Measurements from ENCODE around the gene NYAP2. TPM values are rescaled to one million over a fixed set of nuclear protein-coding genes. Genes with fewer than 3 reads are reported as not detected.

The NYAP2 gene
- total RNA-seq, 3 donors from 2014 or later, result 0.11 TPM; not detected in 2

DNA sequence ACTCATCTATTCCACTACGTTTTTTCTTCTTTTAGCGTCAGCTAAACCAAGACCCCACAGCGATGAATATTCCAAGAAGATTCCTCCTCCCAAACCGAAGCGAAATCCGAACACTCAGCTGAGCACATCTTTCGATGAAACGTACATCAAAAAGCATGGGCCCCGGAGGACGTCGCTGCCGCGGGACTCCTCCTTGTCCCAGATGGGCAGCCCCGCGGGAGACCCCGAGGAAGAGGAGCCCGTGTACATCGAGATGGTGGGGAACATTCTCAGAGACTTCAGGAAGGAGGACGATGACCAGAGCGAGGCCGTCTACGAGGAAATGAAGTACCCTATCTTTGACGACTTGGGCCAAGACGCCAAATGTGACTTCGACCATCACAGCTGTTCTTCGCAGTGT lies 182.4 kb downstream of the NYAP2 start:
- Mint-ChIP-seq H3K4me3 (no peak overlapping the region), H3K27me3 (ENCODE audit: low read depth) (no peaks in the 10 kb centered on the region), H3K36me3 (ENCODE audit: insufficient read depth) (no peaks in the 10 kb centered on the region), H3K4me1 (ENCODE audit: low read depth) (no peaks in the 10 kb centered on the region), H3K9me3 (no peaks in the 10 kb centered on the region)
- no peak for DNase-seq
- no peak for ATAC-seq

DNA sequence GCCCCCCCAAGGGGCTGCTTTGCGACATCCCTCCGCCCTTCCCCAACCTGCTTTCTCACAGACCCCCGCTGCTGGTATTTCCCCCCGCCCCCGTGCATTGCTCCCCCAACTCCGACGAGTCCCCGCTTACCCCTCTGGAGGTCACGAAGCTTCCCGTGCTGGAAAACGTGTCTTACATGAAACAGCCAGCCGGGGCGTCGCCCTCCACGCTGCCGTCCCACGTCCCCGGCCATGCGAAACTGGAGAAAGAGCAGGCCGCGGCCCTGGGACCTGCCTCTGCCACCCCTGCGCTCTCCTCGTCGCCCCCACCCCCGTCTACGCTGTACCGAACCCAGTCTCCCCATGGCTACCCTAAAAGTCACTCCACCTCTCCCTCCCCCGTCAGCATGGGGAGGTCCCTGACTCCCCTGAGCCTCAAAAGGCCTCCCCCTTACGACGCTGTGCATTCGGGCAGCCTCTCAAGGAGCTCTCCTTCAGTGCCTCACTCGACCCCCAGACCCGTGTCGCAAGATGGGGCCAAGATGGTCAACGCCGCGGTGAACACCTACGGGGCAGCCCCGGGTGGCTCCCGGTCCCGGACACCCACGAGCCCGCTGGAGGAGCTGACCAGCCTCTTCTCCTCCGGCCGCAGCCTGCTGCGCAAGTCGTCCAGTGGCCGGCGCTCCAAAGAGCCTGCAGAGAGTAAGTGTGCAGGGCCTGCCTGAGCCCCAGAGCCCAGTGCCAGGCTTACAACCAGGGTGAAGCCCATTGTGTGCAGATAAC lies 183.0 kb downstream of the NYAP2 start:
- no peaks in the 10 kb centered on the region for H3K27me3 Mint-ChIP-seq (ENCODE audit: low read depth)
- H3K4me3 Mint-ChIP-seq, result no peak overlapping the region
- no peaks in the 10 kb centered on the region for H3K9me3 Mint-ChIP-seq
- no peaks in the 10 kb centered on the region for H3K36me3 Mint-ChIP-seq (ENCODE audit: insufficient read depth)
- ATAC-seq (no peak), DNase-seq (no peak)
- no peaks in the 10 kb centered on the region for H3K4me1 Mint-ChIP-seq (ENCODE audit: low read depth)

GRCh38 chr2:225584796-225585195 lies 185.3 kb downstream of the NYAP2 start:
- no peaks in the 10 kb centered on the region for H3K27me3 Mint-ChIP-seq (ENCODE audit: low read depth)
- H3K9me3 Mint-ChIP-seq, result no peaks in the 10 kb centered on the region
- H3K4me1 Mint-ChIP-seq (ENCODE audit: low read depth), result no peaks in the 10 kb centered on the region
- DNase-seq, result no peak
- ATAC-seq, result no peak
- no peak overlapping the region for H3K4me3 Mint-ChIP-seq
- no peaks in the 10 kb centered on the region for H3K36me3 Mint-ChIP-seq (ENCODE audit: insufficient read depth)

DNA sequence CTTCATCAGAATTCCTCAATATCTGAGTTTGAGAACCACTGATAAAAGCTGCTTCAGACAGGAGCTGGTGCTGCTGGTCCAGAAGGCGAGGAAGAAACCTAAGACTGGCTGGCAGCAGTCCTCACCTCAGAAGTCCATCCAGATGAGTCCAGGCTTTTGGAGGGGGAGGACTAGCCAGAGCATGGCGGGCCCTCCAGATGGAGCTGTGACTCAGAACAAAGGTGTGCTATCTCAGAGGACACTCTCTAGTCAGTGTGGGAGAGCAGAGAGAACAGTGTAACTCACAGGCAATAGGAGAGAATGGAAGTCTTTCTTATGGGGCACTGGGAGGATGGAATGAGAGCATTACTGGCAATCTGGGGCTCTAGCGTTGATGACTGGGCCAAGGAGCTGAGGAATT lies 191.4 kb downstream of the NYAP2 start:
- no peak for ATAC-seq
- Mint-ChIP-seq H3K27me3 (ENCODE audit: low read depth) (peaks cover 6% of the 10 kb centered on the region), H3K36me3 (ENCODE audit: insufficient read depth) (no peaks in the 10 kb centered on the region), H3K4me1 (ENCODE audit: low read depth) (no peaks in the 10 kb centered on the region), H3K9me3 (no peaks in the 10 kb centered on the region), H3K4me3 (no peak overlapping the region)
- DNase-seq, result no peak

DNA sequence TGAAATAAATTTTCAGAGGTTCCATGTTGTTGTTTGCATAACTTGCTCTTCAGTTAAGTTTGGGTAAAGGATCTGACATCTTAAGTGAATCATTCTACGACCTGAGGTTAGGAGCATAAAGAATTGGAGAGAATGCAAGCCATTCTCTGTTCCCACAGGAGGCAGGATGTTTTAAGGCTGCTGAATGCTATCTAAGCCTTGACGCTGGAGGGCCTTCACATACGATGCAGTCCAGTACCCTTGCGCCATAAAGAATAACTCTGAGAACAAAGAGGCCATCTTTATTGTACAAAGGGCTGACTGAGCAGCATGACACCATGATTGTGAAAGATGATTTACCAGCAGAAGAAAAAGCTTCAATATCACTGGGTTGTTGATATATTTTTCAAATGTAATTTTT lies 198.4 kb downstream of the NYAP2 start:
- H3K4me3 Mint-ChIP-seq, result no peak overlapping the region
- H3K4me1 Mint-ChIP-seq (ENCODE audit: low read depth), result no peaks in the 10 kb centered on the region
- DNase-seq, result no peak
- no peak for ATAC-seq
- no peaks in the 10 kb centered on the region for H3K9me3 Mint-ChIP-seq
- no peaks in the 10 kb centered on the region for H3K36me3 Mint-ChIP-seq (ENCODE audit: insufficient read depth)
- H3K27me3 Mint-ChIP-seq (ENCODE audit: low read depth), result peaks cover 3% of the 10 kb centered on the region

GRCh38 chr2:225598426-225598825 lies 198.9 kb downstream of the NYAP2 start:
- DNase-seq, result no peak
- Mint-ChIP-seq H3K27me3 (ENCODE audit: low read depth) (peaks cover 3% of the 10 kb centered on the region), H3K9me3 (no peaks in the 10 kb centered on the region), H3K4me1 (ENCODE audit: low read depth) (no peaks in the 10 kb centered on the region), H3K36me3 (ENCODE audit: insufficient read depth) (no peaks in the 10 kb centered on the region), H3K4me3 (no peak overlapping the region)
- no peak for ATAC-seq

DNA sequence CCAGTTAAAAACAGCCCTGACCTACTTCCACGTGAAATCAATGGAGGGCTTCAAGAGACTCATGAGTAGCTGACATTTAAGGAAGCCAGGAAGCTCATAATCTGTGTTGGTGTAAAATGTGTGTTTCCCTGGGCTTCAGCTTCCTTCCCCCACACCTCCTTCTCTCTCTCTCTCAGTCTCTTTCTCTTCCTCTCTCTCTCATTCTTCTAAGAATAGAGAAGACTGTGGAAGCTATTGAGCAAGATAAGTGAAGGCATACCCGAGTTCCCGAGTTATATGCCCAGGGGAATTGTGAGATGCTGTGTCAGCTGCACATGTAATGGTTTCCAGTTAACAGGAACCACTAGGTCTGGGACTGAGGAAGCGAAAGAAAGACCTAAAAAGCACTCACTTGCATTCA lies 199.4 kb downstream of the NYAP2 start:
- Mint-ChIP-seq H3K4me3 (no peak overlapping the region), H3K9me3 (no peaks in the 10 kb centered on the region), H3K27me3 (ENCODE audit: low read depth) (peaks cover 6% of the 10 kb centered on the region), H3K4me1 (ENCODE audit: low read depth) (no peaks in the 10 kb centered on the region), H3K36me3 (ENCODE audit: insufficient read depth) (no peaks in the 10 kb centered on the region)
- ATAC-seq, result no peak
- no peak for DNase-seq

- Mint-ChIP-seq H3K4me1 (ENCODE audit: low read depth) (no peaks in the 10 kb centered on the region), H3K9me3 (no peaks in the 10 kb centered on the region), H3K36me3 (ENCODE audit: insufficient read depth) (no peaks in the 10 kb centered on the region), H3K27me3 (ENCODE audit: low read depth) (peaks cover 3% of the 10 kb centered on the region), H3K4me3 (no peak overlapping the region)
- DNase-seq (no peak), ATAC-seq (no peak)
These were observed 200.3 kb downstream of the NYAP2 start for GRCh38 chr2:225599856-225600255.

GRCh38 chr2:225600444-225600843 lies 200.9 kb downstream of the NYAP2 start:
- no peak for DNase-seq
- ATAC-seq, result no peak
- H3K4me1 Mint-ChIP-seq (ENCODE audit: low read depth), result no peaks in the 10 kb centered on the region
- peaks cover 3% of the 10 kb centered on the region for H3K27me3 Mint-ChIP-seq (ENCODE audit: low read depth)
- no peak overlapping the region for H3K4me3 Mint-ChIP-seq
- no peaks in the 10 kb centered on the region for H3K9me3 Mint-ChIP-seq
- H3K36me3 Mint-ChIP-seq (ENCODE audit: insufficient read depth), result no peaks in the 10 kb centered on the region

DNA sequence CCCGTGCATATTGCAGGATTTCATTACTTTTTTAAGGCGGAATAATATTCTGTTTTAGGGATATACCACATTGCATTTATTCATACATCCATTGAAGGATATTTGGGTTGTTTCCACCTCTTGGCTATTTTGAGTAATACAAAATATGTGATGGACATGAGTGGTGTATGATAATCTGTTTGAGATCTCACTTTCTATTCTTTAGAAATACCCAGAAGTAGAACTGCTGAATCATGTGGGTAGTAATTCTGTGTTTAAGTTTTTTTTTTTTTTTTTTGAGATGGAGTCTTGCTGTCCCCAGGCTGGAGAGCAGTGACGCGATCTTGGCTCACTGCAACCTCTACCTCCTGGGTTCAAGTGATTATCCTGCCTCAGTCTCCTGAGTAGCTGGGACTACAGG lies 201.4 kb downstream of the NYAP2 start:
- DNase-seq, result no peak
- no peaks in the 10 kb centered on the region for H3K9me3 Mint-ChIP-seq
- peaks cover 3% of the 10 kb centered on the region for H3K27me3 Mint-ChIP-seq (ENCODE audit: low read depth)
- no peak for ATAC-seq
- H3K4me1 Mint-ChIP-seq (ENCODE audit: low read depth), result no peaks in the 10 kb centered on the region
- no peaks in the 10 kb centered on the region for H3K36me3 Mint-ChIP-seq (ENCODE audit: insufficient read depth)
- H3K4me3 Mint-ChIP-seq, result no peak overlapping the region

DNA sequence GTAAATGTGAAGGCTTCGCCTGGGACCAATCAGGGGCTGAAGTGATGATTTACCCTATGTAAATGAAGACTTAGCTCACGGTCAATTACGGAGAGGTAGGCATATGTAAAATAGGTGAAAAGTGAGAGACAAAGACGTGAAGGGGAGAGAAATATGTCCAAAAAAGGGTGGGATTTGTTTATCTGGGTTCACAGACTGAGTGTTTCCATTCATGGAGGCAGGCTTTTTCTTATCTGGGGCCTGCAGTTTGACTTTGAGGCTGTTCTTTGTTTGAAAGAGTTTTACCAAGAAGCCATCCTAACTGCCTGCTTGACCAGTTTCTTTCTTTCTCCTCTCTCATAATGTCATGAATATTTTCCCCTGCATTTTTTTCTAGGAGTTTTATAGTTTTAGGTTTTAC lies 202.7 kb downstream of the NYAP2 start:
- H3K36me3 Mint-ChIP-seq (ENCODE audit: insufficient read depth), result no peaks in the 10 kb centered on the region
- no peaks in the 10 kb centered on the region for H3K4me1 Mint-ChIP-seq (ENCODE audit: low read depth)
- no peaks in the 10 kb centered on the region for H3K9me3 Mint-ChIP-seq
- peaks cover 3% of the 10 kb centered on the region for H3K27me3 Mint-ChIP-seq (ENCODE audit: low read depth)
- no peak for DNase-seq
- no peak for ATAC-seq
- no peak overlapping the region for H3K4me3 Mint-ChIP-seq

GRCh38 chr2:225608136-225608535 lies 208.6 kb downstream of the NYAP2 start:
- H3K4me3 Mint-ChIP-seq, result no peak overlapping the region
- DNase-seq (no peak), ATAC-seq (no peak)
- H3K27me3 Mint-ChIP-seq (ENCODE audit: low read depth), result peaks cover 3% of the 10 kb centered on the region
- H3K4me1 Mint-ChIP-seq (ENCODE audit: low read depth), result no peaks in the 10 kb centered on the region
- H3K9me3 Mint-ChIP-seq, result no peaks in the 10 kb centered on the region
- H3K36me3 Mint-ChIP-seq (ENCODE audit: insufficient read depth), result no peaks in the 10 kb centered on the region

DNA sequence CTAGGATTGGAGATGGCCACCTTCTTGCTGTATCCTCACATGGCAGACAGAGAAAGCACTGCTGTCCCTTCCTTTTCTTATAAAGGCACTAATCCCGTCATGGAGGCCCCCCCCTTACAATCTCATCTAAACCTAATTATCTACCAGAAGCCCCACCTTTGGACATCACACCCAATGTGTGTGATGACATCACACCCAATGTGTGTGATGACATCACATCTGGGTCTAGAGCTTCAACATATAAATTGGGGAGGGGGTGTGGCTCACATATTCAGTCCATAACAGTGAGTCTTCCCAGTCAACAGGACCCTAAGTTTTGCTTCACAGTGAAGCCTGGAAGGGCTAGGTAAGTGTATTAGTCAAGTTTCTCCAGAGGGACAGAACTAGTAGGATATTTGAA lies 213.1 kb downstream of the NYAP2 start:
- no peaks in the 10 kb centered on the region for H3K4me1 Mint-ChIP-seq (ENCODE audit: low read depth)
- no peaks in the 10 kb centered on the region for H3K27me3 Mint-ChIP-seq (ENCODE audit: low read depth)
- ATAC-seq, result no peak

DNA sequence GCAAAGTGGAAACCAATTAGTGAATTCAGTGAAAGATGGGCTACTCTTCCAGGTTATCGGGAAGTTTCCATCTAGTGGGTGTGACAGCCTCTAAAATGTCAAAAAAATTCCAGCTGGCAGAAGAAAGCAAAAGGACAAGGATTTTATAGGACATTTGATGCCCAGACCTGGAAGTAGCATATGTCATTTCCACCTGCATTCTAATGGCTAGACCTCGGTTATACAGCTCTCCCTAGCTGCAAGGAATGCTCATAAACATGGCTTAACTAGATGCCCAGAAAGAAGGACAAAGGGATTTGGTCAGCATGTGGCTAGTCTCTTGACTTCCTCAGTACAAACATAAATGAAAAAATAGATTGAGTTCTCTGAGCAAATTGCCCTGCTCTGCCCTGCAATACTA lies 215.4 kb downstream of the NYAP2 start:
- Mint-ChIP-seq H3K27me3 (ENCODE audit: low read depth) (no peaks in the 10 kb centered on the region), H3K4me1 (ENCODE audit: low read depth) (no peaks in the 10 kb centered on the region), H3K36me3 (ENCODE audit: insufficient read depth) (no peaks in the 10 kb centered on the region), H3K4me3 (no peak overlapping the region), H3K9me3 (no peaks in the 10 kb centered on the region)
- no peak for DNase-seq
- no peak for ATAC-seq

More for the DNA sequence above, 213.1 kb downstream of the NYAP2 start:
- DNase-seq, result no peak
- Mint-ChIP-seq H3K4me3 (no peak overlapping the region), H3K36me3 (ENCODE audit: insufficient read depth) (no peaks in the 10 kb centered on the region), H3K9me3 (no peaks in the 10 kb centered on the region)

DNA sequence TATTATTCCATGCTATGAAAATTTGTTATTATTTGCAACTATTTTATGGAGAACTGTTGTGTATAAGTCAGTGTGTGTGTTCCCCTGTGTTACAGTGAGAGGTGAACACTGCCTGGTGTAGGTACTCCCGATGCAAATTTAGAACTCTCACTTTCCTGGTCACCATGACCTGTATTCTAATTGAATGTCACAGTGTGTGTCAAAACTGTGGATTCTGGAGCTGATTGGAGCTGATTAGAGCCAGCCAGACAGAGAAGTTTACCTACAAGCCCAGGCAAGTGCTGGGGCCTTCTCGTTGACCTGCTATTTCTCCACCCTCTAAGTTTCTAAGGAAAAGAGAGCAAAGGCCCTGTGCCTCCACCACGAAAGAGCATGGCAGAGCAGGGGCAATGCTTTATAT lies 216.0 kb downstream of the NYAP2 start:
- no peak for ATAC-seq
- H3K27me3 Mint-ChIP-seq (ENCODE audit: low read depth), result no peaks in the 10 kb centered on the region

More for the DNA sequence above, 216.0 kb downstream of the NYAP2 start:
- Mint-ChIP-seq H3K9me3 (no peaks in the 10 kb centered on the region), H3K4me1 (ENCODE audit: low read depth) (no peaks in the 10 kb centered on the region), H3K4me3 (no peak overlapping the region), H3K36me3 (ENCODE audit: insufficient read depth) (no peaks in the 10 kb centered on the region)
- no peak for DNase-seq

Measured in activated T-cell treated with anti-CD3 and anti-CD28 coated beads, Interleukin-2, amount 50 U/mL, for 4 hours (primary cell).